Lower lobe of right lung (tissue), 2 donors: ENCODE measurements around the gene PTPN13. TPM values are rescaled to one million over a fixed set of nuclear protein-coding genes. Genes with fewer than 3 reads are reported as not detected.

Source experiments
- ATAC-seq, 2 donors: fragments of 200-7000 bp; cut with Tn5 transposase; one replicate each; pipeline ENCODE4 v1.9.1; 2020 to 2022; ENCODE audit warnings: mild to moderate bottlenecking in 2 of 2, moderate library complexity in 2 of 2
- DNase-seq: peaks from one replicate; pipeline ENCODE4 v3.0.0-alpha.2; 2020
- H3K27ac ChIP-seq: fragments of 200-600 bp; one replicate; pipeline ENCODE4 v1.8.0; 2022
- H3K27me3 ChIP-seq: fragments of 200-600 bp; one replicate; pipeline ENCODE4 v1.8.0; 2022; ENCODE audit warnings: low read depth
- H3K36me3 ChIP-seq: fragments of 200-600 bp; one replicate; pipeline ENCODE4 v1.8.0; 2022; ENCODE audit warnings: mild to moderate bottlenecking
- H3K4me1 ChIP-seq: fragments of 200-600 bp; one replicate; pipeline ENCODE4 v1.8.0; 2022
- H3K4me3 ChIP-seq: fragments of 200-600 bp; one replicate; pipeline ENCODE4 v1.8.0; 2022; ENCODE audit warnings: mild to moderate bottlenecking
- H3K9me3 ChIP-seq: fragments of 200-600 bp; one replicate; pipeline ENCODE4 v1.8.0; 2022
- CTCF ChIP-seq: fragments of 200-600 bp; IDR thresholded peaks from one replicate; pipeline ENCODE4 v1.8.0; 2022; ENCODE audit warnings: antibody characterized with exemption, mild to moderate bottlenecking
- intact Hi-C: fragments of 100-400 bp; cut with DNase I; formaldehyde crosslinking; loops from one replicate; pipeline ENCODE4 v1.11.0; 2022
- total RNA-seq: library from RNA; stranded (reverse); fragmentation: NEBNext Ultra II Directional; extraction: Animal tissue kit (Norgen Biotek cat#: 25700); gene quantifications from one replicate; pipeline ENCODE4 v1.2.1, GENCODE V29; 2021
- donor health status: DM: no; HTN: yes; CAD: no; lungs with severe emphysema.

The PTPN13 gene
- total RNA-seq, 1 donor from 2014 or later: 77.2 TPM

GRCh38 chr4:86835677-86836076, 241.6 kb downstream of the PTPN13 start:
- no peaks in the 10 kb centered on the region for H3K4me1 ChIP-seq
- ATAC-seq: no peak
- intact Hi-C loops: no loop called here
- H3K4me3 ChIP-seq: no peak overlapping the region
- H3K9me3 ChIP-seq: no peaks in the 10 kb centered on the region
- no peak for DNase-seq
- no peak for TF ChIP-seq CTCF
- H3K27ac ChIP-seq: no peak overlapping the region
- no peaks in the 10 kb centered on the region for H3K36me3 ChIP-seq
- H3K27me3 ChIP-seq: no peaks in the 10 kb centered on the region

- H3K4me3 ChIP-seq: no peak overlapping the region
These were observed 243.8 kb downstream of the PTPN13 start for GRCh38 chr4:86837691-86838503.

GRCh38 chr4:86840858-86841257, 246.7 kb downstream of the PTPN13 start:
- Histone ChIP-seq H3K36me3 (no peaks in the 10 kb centered on the region), H3K27me3 (no peaks in the 10 kb centered on the region), H3K9me3 (no peaks in the 10 kb centered on the region), H3K4me3 (no peak overlapping the region), H3K4me1 (no peaks in the 10 kb centered on the region), H3K27ac (no peak overlapping the region)
- ATAC-seq (no peak), DNase-seq (no peak)
- no peak for TF ChIP-seq CTCF
- intact Hi-C loops: no loop called here

More at GRCh38 chr4:86837691-86838503, 243.8 kb downstream of the PTPN13 start:
- intact Hi-C loops: no loop called here
- H3K9me3 ChIP-seq: no peaks in the 10 kb centered on the region
- TF ChIP-seq CTCF: no peak
- H3K36me3 ChIP-seq: no peaks in the 10 kb centered on the region
- no peak overlapping the region for H3K27ac ChIP-seq
- H3K4me1 ChIP-seq: no peaks in the 10 kb centered on the region
- DNase-seq (no peak), ATAC-seq (peak in 1 of 2 donors; percentile 52)
- no peaks in the 10 kb centered on the region for H3K27me3 ChIP-seq

GRCh38 chr4:86841309-86841708, 247.2 kb downstream of the PTPN13 start:
- DNase-seq (no peak), ATAC-seq (no peak)
- no peak for TF ChIP-seq CTCF
- H3K27me3 ChIP-seq: no peaks in the 10 kb centered on the region
- H3K27ac ChIP-seq: no peak overlapping the region
- H3K4me1 ChIP-seq: no peaks in the 10 kb centered on the region
- H3K9me3 ChIP-seq: no peaks in the 10 kb centered on the region
- H3K36me3 ChIP-seq: no peaks in the 10 kb centered on the region
- H3K4me3 ChIP-seq: no peak overlapping the region
- intact Hi-C loops: no loop called here

- intact Hi-C loops: no loop called here
- ATAC-seq (peak in 1 of 2 donors; percentile 43), DNase-seq (no peak)
- Histone ChIP-seq H3K27me3 (no peaks in the 10 kb centered on the region), H3K36me3 (no peaks in the 10 kb centered on the region), H3K4me3 (no peak overlapping the region), H3K27ac (no peak overlapping the region), H3K9me3 (no peaks in the 10 kb centered on the region), H3K4me1 (no peaks in the 10 kb centered on the region)
- TF ChIP-seq CTCF: no peak
These were observed 251.5 kb downstream of the PTPN13 start for GRCh38 chr4:86845593-86845992.
